Measurements from ENCODE around the gene ADO. TPM values are rescaled to one million over a fixed set of nuclear protein-coding genes. Genes with fewer than 3 reads are reported as not detected.

The ADO gene
- total and polyA plus RNA-seq, 2 experiments from 2014 or later, result 12.6 to 48.3 TPM

GRCh38 chr10:62852961-62853702 lies 48.6 kb downstream of the ADO start (continued):
- no peak for TF ChIP-seq ZNF462 (CRISPR knock-in tag; IDR thresholded peaks at IDR 0.05)
- no peak for TF ChIP-seq EZH2phosphoT487 (IDR thresholded peaks at IDR 0.05; ENCODE audit: unreplicated experiment)
- TF ChIP-seq POLR2AphosphoS5 (IDR thresholded peaks at IDR 0.05; ENCODE audit: low read depth), result no peak
- TF ChIP-seq ZNF114 (CRISPR knock-in tag; IDR thresholded peaks at IDR 0.05), result no peak

GRCh38 chr10:62853710-62854109 lies 49.2 kb downstream of the ADO start:
- TF ChIP-seq JUNB (IDR thresholded peaks at IDR 0.05; ENCODE audit: unreplicated experiment), result no peak
- TF ChIP-seq, protein P1, sequence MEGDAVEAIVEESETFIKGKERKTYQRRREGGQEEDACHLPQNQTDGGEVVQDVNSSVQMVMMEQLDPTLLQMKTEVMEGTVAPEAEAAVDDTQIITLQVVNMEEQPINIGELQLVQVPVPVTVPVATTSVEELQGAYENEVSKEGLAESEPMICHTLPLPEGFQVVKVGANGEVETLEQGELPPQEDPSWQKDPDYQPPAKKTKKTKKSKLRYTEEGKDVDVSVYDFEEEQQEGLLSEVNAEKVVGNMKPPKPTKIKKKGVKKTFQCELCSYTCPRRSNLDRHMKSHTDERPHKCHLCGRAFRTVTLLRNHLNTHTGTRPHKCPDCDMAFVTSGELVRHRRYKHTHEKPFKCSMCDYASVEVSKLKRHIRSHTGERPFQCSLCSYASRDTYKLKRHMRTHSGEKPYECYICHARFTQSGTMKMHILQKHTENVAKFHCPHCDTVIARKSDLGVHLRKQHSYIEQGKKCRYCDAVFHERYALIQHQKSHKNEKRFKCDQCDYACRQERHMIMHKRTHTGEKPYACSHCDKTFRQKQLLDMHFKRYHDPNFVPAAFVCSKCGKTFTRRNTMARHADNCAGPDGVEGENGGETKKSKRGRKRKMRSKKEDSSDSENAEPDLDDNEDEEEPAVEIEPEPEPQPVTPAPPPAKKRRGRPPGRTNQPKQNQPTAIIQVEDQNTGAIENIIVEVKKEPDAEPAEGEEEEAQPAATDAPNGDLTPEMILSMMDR (conservative IDR thresholded peaks at IDR 0.05; ENCODE audit: low read depth in 2 of 2), result peak in 1 of 2 experiments; percentile 38; a peak in 1 of 4 replicates
- no peaks in the 10 kb centered on the region for H3K27me3 ChIP-seq (ENCODE audit: insufficient read depth)
- no peak overlapping the region for H3K4me3 ChIP-seq
- no peaks in the 10 kb centered on the region for H4K20me1 ChIP-seq (replicated peaks; ENCODE audit: insufficient read depth)
- H3K27me3 Mint-ChIP-seq (ENCODE audit: insufficient read depth, low read depth, poor library complexity), result peaks cover 1% of the 10 kb centered on the region
- H3F3A ChIP-seq (replicated peaks; ENCODE audit: low read depth), result no peaks in the 10 kb centered on the region
- DNase-seq (ENCODE audit: low spot score) (peak; percentile 2), ATAC-seq (no peak)
- H3K36me3 ChIP-seq (ENCODE audit: insufficient read depth), result no peaks in the 10 kb centered on the region
- H3K36me3 Mint-ChIP-seq (ENCODE audit: low read depth), result no peaks in the 10 kb centered on the region
- no peak overlapping the region for H3K27ac Mint-ChIP-seq
- no peaks in the 10 kb centered on the region for H3K9me2 ChIP-seq (ENCODE audit: insufficient read depth)
- H3K4me3 Mint-ChIP-seq, result no peak overlapping the region
- H3K9me3 Mint-ChIP-seq, result no peaks in the 10 kb centered on the region
- peak overlapping the region; percentile 52 for H2AFZ ChIP-seq
- no peak overlapping the region for H3K27ac ChIP-seq (ENCODE audit: low read depth)
- H3K4me1 Mint-ChIP-seq, result no peaks in the 10 kb centered on the region; the same call in 2 of the 3 replicates
- no peak overlapping the region for H3K4me2 ChIP-seq
- H3K4me1 ChIP-seq (ENCODE audit: insufficient read depth), result no peaks in the 10 kb centered on the region
- no peaks in the 10 kb centered on the region for H3K79me2 ChIP-seq (replicated peaks; ENCODE audit: insufficient read depth)

All from GM23338 (cell line).